Trophoblast cell (in vitro differentiated cells and primary cell): Measurements from ENCODE around the gene SEPTIN3.

Experiments used
- DNase-seq, 2 donors: peaks; one replicate each; pipeline ENCODE4 v3.0.0-alpha.2; 2016
- H2AFZ ChIP-seq: 2 replicates; pipeline ENCODE4 v1.6.1; 2013; ENCODE audit warnings: low read length, moderate library complexity, mild to moderate bottlenecking; ENCODE audit not compliant: insufficient read depth, poor library complexity
- H2AK5ac ChIP-seq: 2 replicates; pipeline ENCODE4 v1.6.1; 2013; ENCODE audit warnings: mild to moderate bottlenecking, low read length
- H2BK120ac ChIP-seq: 2 replicates; pipeline ENCODE4 v1.6.1; 2013; ENCODE audit warnings: low read length, mild to moderate bottlenecking, moderate library complexity; ENCODE audit not compliant: insufficient read depth, poor library complexity
- H2BK12ac ChIP-seq: 2 replicates; pipeline ENCODE4 v1.6.1; 2013; ENCODE audit warnings: mild to moderate bottlenecking, low read length, moderate library complexity
- H2BK5ac ChIP-seq: 2 replicates; pipeline ENCODE4 v1.6.1; 2013; ENCODE audit warnings: low read length, low read depth, moderate library complexity, mild to moderate bottlenecking; ENCODE audit not compliant: poor library complexity
- H3K14ac ChIP-seq: 2 replicates; pipeline ENCODE4 v1.6.1; 2013; ENCODE audit warnings: mild to moderate bottlenecking, low read length
- H3K18ac ChIP-seq: 2 replicates; pipeline ENCODE4 v1.6.1; 2013; ENCODE audit warnings: mild to moderate bottlenecking, low read length
- H3K23ac ChIP-seq: 2 replicates; pipeline ENCODE4 v1.6.1; 2013; ENCODE audit warnings: low read length
- H3K27ac ChIP-seq: 2 replicates; pipeline ENCODE4 v1.5.1; 2013; ENCODE audit warnings: low read depth, mild to moderate bottlenecking, inconsistent platforms, low read length, moderate library complexity
- H3K27me3 ChIP-seq: 2 replicates; pipeline ENCODE4 v1.6.1; 2013; ENCODE audit warnings: inconsistent platforms, mild to moderate bottlenecking, low read length, moderate library complexity; ENCODE audit not compliant: insufficient read depth
- H3K36me3 ChIP-seq, 2 experiments: 1 replicate in 1 of 2; 2 replicates in 1 of 2; pipeline ENCODE4 v1.6.1; 2013; ENCODE audit warnings: low read length in 2 of 2, mild to moderate bottlenecking in 2 of 2, moderate library complexity in 1 of 2; ENCODE audit not compliant: insufficient read depth in 2 of 2, control insufficient read depth in 1 of 2
- H3K4ac ChIP-seq: 2 replicates; pipeline ENCODE4 v1.6.1; 2013; ENCODE audit warnings: low read depth, mild to moderate bottlenecking, low read length, moderate library complexity
- H3K4me1 ChIP-seq, 2 experiments: 1 replicate in 1 of 2; 2 replicates in 1 of 2; pipeline ENCODE4 v1.6.1; 2013; ENCODE audit warnings: low read length in 2 of 2, mild to moderate bottlenecking in 2 of 2, moderate library complexity in 1 of 2; ENCODE audit not compliant: insufficient read depth in 2 of 2, control insufficient read depth in 1 of 2
- H3K4me2 ChIP-seq: 2 replicates; pipeline ENCODE4 v1.6.1; 2013; ENCODE audit warnings: inconsistent platforms, mild to moderate bottlenecking, low read length, moderate library complexity
- H3K4me3 ChIP-seq: 2 replicates; pipeline ENCODE4 v1.5.1; 2013; ENCODE audit warnings: mild to moderate bottlenecking, low read depth, low read length, inconsistent platforms
- H3K79me1 ChIP-seq: one replicate; pipeline ENCODE4 v1.6.1; 2013; ENCODE audit warnings: low read length
- H3K79me2 ChIP-seq: 2 replicates; pipeline ENCODE4 v1.6.1; 2013; ENCODE audit warnings: low read length, mild to moderate bottlenecking; ENCODE audit not compliant: control insufficient read depth, insufficient read depth, poor library complexity
- H3K9ac ChIP-seq: 2 replicates; pipeline ENCODE4 v1.6.1; 2013; ENCODE audit warnings: mild to moderate bottlenecking, low read length
- H3K9me3 ChIP-seq: 2 replicates; pipeline ENCODE4 v1.6.1; 2013; ENCODE audit warnings: low read depth, mild to moderate bottlenecking, control low read depth, inconsistent platforms, low read length; ENCODE audit not compliant: insufficient read depth
- H4K12ac ChIP-seq: 2 replicates; pipeline ENCODE4 v1.6.1; 2013; ENCODE audit warnings: low read depth, mild to moderate bottlenecking, low read length, moderate library complexity
- H4K8ac ChIP-seq: 2 replicates; pipeline ENCODE4 v1.6.1; 2013; ENCODE audit warnings: low read depth, mild to moderate bottlenecking, low read length, moderate library complexity
- H4K91ac ChIP-seq: one replicate; pipeline ENCODE4 v1.6.1; 2013; ENCODE audit warnings: low read depth, mild to moderate bottlenecking, low read length, moderate library complexity
- WGBS: extraction: QIAGEN DNeasy Blood & Tissue Kit; methylation state at CpG from one replicate; pipeline ENCODE4 v1.1.7; 2013; ENCODE audit warnings: missing lambda C conversion rate; ENCODE audit not compliant: insufficient read length, insufficient coverage; ENCODE audit errors: extremely low coverage; 5-methylcytosine and 5-hydroxymethylcytosine counted together

The SEPTIN3 gene

DNA sequence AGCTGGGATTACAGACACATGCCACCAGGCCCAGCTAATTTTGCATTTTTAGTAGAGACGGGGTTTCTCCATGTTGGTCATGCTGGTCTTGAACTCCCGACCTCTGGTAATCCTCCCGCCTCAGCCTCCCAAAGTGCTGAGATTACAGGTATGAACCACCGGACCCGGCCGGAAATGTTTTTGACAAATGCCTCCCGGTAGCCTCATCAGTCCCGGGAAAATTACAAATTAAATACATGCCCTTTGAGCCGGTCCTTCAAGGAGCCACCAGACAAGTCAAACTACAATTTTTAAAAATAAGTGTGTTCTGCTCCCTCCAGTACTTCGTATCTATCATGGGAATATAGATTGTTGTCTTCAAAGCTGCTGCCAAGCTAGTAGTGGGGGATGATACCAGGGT is 46.9 kb downstream of the SEPTIN3 start:
- Histone ChIP-seq H3K18ac (no peak overlapping the region), H3K9ac (no peak overlapping the region), H3K4ac (no peak overlapping the region), H2BK5ac (no peak overlapping the region), H2AK5ac (no peak overlapping the region), H3K27ac (no peak overlapping the region), H3K23ac (no peak overlapping the region), H3K27me3 (no peaks in the 10 kb centered on the region), H3K9me3 (no peaks in the 10 kb centered on the region), H4K12ac (no peak overlapping the region), H2BK120ac (no peak overlapping the region), H4K91ac (no peak overlapping the region), H3K14ac (no peak overlapping the region), H4K8ac (no peak overlapping the region), H3K4me3 (no peak overlapping the region), H2BK12ac (no peak overlapping the region), H3K36me3 (no peaks in the 10 kb centered on the region), H3K4me2 (no peak overlapping the region), H3K4me1 (no peaks in the 10 kb centered on the region), H2AFZ (no peak overlapping the region), H3K79me1 (no peaks in the 10 kb centered on the region), H3K79me2 (no peaks in the 10 kb centered on the region)
- no CpG with 5 or more reads among the region's 10 CpGs for WGBS
- DNase-seq: peak; percentile 91 to 96

DNA sequence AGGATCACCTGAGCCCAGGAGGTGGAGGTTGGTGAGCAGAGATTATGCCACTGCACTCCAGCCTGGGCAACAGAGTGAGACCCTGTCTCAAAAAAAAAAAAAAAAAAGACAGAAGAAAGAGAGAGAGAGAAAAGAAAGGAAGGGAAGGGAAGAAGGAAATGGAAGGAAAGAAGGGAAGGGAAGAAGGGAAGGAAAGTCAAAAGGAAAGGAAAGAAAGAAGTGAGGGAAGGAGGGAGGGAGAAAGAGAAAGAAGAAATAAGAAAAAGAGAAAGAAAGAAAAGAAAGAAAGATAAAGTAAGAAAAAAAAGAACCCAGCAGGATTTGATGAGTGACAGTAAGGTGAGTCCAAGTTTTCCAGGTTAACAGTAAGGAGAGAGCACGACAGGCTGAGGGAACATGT is 49.0 kb downstream of the SEPTIN3 start:
- Histone ChIP-seq H3K36me3 (no peaks in the 10 kb centered on the region), H2BK5ac (no peak overlapping the region), H3K27me3 (no peaks in the 10 kb centered on the region), H3K27ac (no peak overlapping the region), H4K12ac (no peak overlapping the region), H3K23ac (no peak overlapping the region), H2AFZ (no peak overlapping the region), H2AK5ac (no peak overlapping the region), H3K18ac (no peak overlapping the region), H3K4ac (no peak overlapping the region), H3K4me3 (no peak overlapping the region), H3K9me3 (no peaks in the 10 kb centered on the region), H3K4me1 (no peaks in the 10 kb centered on the region), H3K79me1 (no peaks in the 10 kb centered on the region), H3K4me2 (no peak overlapping the region), H4K8ac (no peak overlapping the region), H3K14ac (no peak overlapping the region), H3K9ac (no peak overlapping the region), H2BK12ac (no peak overlapping the region), H4K91ac (no peak overlapping the region), H2BK120ac (no peak overlapping the region), H3K79me2 (no peaks in the 10 kb centered on the region)
- no CpG with 5 or more reads among the region's 1 CpG for WGBS
- DNase-seq: no peak
